Astrocyte (in vitro differentiated cells and primary cell): ENCODE measurements around the gene HOXD11.

Source experiments
- CTCF ChIP-seq: IDR thresholded peaks from 2 replicates; pipeline ENCODE4 v1.5.1; 2011; ENCODE audit warnings: low read depth, mild to moderate bottlenecking, inconsistent platforms, low read length, moderate library complexity; ENCODE audit not compliant: insufficient read depth
- EZH2 ChIP-seq: IDR thresholded peaks from 2 replicates; pipeline ENCODE4 v1.6.1; 2012; ENCODE audit warnings: mild to moderate bottlenecking, low read length, inconsistent platforms; ENCODE audit not compliant: insufficient read depth

- TF ChIP-seq CTCF, result no peak
- TF ChIP-seq EZH2, result no peak
These were observed 41.8 kb downstream of the HOXD11 start for GRCh38 chr2:176148751-176149421.
